WTC11 (cell line): ENCODE measurements around the gene GLOD5.

ENCODE experiments used
- ATF3 ChIP-seq: sonication (generic); formaldehyde crosslinking; conservative IDR thresholded peaks from 2 replicates; pipeline ENCODE4 v1.8.1; 2022; ENCODE audit warnings: mild to moderate bottlenecking, missing genetic modification reagents
- CREB1 ChIP-seq: sonication (generic); formaldehyde crosslinking; IDR thresholded peaks from 2 replicates; pipeline ENCODE4 v1.8.0; 2023; ENCODE audit warnings: mild to moderate bottlenecking, missing genetic modification reagents
- CREM ChIP-seq: sonication (generic); formaldehyde crosslinking; IDR thresholded peaks from 2 replicates; pipeline ENCODE4 v1.8.1; 2022; ENCODE audit warnings: mild to moderate bottlenecking, missing genetic modification reagents, moderate library complexity
- CTCF ChIP-seq: fragments of 200-600 bp; IDR thresholded peaks from 2 replicates; pipeline ENCODE4 v1.8.0; 2022; ENCODE audit warnings: antibody characterized with exemption
- ESRRA ChIP-seq: sonication (generic); formaldehyde crosslinking; IDR thresholded peaks from 2 replicates; pipeline ENCODE4 v1.8.1; 2022; ENCODE audit warnings: mild to moderate bottlenecking, missing genetic modification reagents, borderline replicate concordance
- IRF2 ChIP-seq: sonication (generic); formaldehyde crosslinking; IDR thresholded peaks from 2 replicates; pipeline ENCODE4 v1.8.0; 2022; ENCODE audit warnings: low read depth, missing genetic modification reagents, borderline replicate concordance
- MAX ChIP-seq: sonication (generic); formaldehyde crosslinking; IDR thresholded peaks from 2 replicates; pipeline ENCODE4 v1.8.0; 2022; ENCODE audit warnings: mild to moderate bottlenecking, missing genetic modification reagents
- MYBL2 ChIP-seq: sonication (generic); formaldehyde crosslinking; IDR thresholded peaks from 2 replicates; pipeline ENCODE4 v1.8.1; 2023; ENCODE audit warnings: mild to moderate bottlenecking, moderate library complexity, missing genetic modification reagents
- NR2C2 ChIP-seq: sonication (generic); formaldehyde crosslinking; IDR thresholded peaks from 2 replicates; pipeline ENCODE4 v1.8.0; 2022; ENCODE audit warnings: mild to moderate bottlenecking, missing genetic modification reagents
- TEAD1 ChIP-seq: sonication (generic); formaldehyde crosslinking; IDR thresholded peaks from 2 replicates; pipeline ENCODE4 v1.8.0; 2022; ENCODE audit warnings: mild to moderate bottlenecking, missing genetic modification reagents
- TEAD4 ChIP-seq: sonication (generic); formaldehyde crosslinking; IDR thresholded peaks from 2 replicates; pipeline ENCODE4 v1.8.0; 2022; ENCODE audit warnings: mild to moderate bottlenecking, missing genetic modification reagents
- TP53 ChIP-seq: sonication (generic); formaldehyde crosslinking; IDR thresholded peaks from 2 replicates; pipeline ENCODE4 v1.8.1; 2023; ENCODE audit warnings: mild to moderate bottlenecking, missing genetic modification reagents
- ZBTB43 ChIP-seq: sonication (generic); formaldehyde crosslinking; IDR thresholded peaks from 2 replicates; pipeline ENCODE4 v1.8.1; 2023; ENCODE audit warnings: mild to moderate bottlenecking, missing genetic modification reagents

- TF ChIP-seq NR2C2 (no peak), MYBL2 (no peak), TP53 (CRISPR knock-in tag) (no peak), CTCF (no peak), ATF3 (no peak), IRF2 (CRISPR knock-in tag) (no peak), ESRRA (no peak), TEAD1 (no peak), TEAD4 (CRISPR knock-in tag) (no peak), CREB1 (CRISPR knock-in tag) (no peak), MAX (no peak), CREM (CRISPR knock-in tag) (no peak), ZBTB43 (CRISPR knock-in tag) (no peak)
These were observed 53.2 kb downstream of the GLOD5 start for GRCh38 chrX:48814722-48815121.
